D341Med (cell line): ENCODE data around the gene TESK1.

ENCODE experiments used
- DNase-seq: peaks from one replicate; pipeline ENCODE4 v3.0.0; 2012; ENCODE audit warnings: low spot score

Gene TESK1

GRCh38 chr9:35646533-35647265 is 41.6 kb downstream of the TESK1 start:
- DNase-seq: peak; percentile 97

- no peak for DNase-seq
These were observed 44.6 kb downstream of the TESK1 start for GRCh38 chr9:35649431-35650340.

- DNase-seq: no peak
These were observed 45.5 kb downstream of the TESK1 start, which contains the start of gene SIT1 for GRCh38 chr9:35650341-35651158. Gene SIT1 (minus strand): TSS chr9:35650931. CDS start chr9:35650853, 78 bp downstream.

- no peak for DNase-seq
These were observed 47.1 kb downstream of the TESK1 start for GRCh38 chr9:35651956-35652828.

GRCh38 chr9:35652829-35653209 is 47.8 kb downstream of the TESK1 start:
- no peak for DNase-seq

- DNase-seq: no peak
These were observed 48.5 kb downstream of the TESK1 start for GRCh38 chr9:35653611-35654010.

- DNase-seq: no peak
These were observed 51.3 kb downstream of the TESK1 start for GRCh38 chr9:35656348-35656747.

GRCh38 chr9:35656831-35657545 is 51.9 kb downstream of the TESK1 start:
- DNase-seq: peak; percentile 53

- peak; percentile 90 for DNase-seq
These were observed 52.6 kb downstream of the TESK1 start, which contains the start of gene RMRP for GRCh38 chr9:35657546-35658136. Gene RMRP (minus strand): TSS chr9:35658019.

- DNase-seq: peak; percentile 99
These were observed 53.3 kb downstream of the TESK1 start, which contains the start of gene CCDC107 for GRCh38 chr9:35658137-35658967. Gene CCDC107 (plus strand): TSS chr9:35658292. CDS start chr9:35658380, 88 bp downstream.

- no peak for DNase-seq
These were observed 53.8 kb downstream of the TESK1 start for GRCh38 chr9:35658968-35659220.

- no peak for DNase-seq
These were observed 54.3 kb downstream of the TESK1 start for GRCh38 chr9:35659340-35659739.
